Stimulated activated CD8-positive, alpha-beta memory T cell treated with anti-CD3 and anti-CD28 coated beads, Interleukin-15, amount 100 ng/mL, for 24 hours (primary cell): ENCODE data around the gene NSD2.
"Not testable (repeated sequence)": the region's sequence is repeated elsewhere in the genome, so short reads cannot be mapped to it uniquely, and the experiment has no call there.

Experiments
- DNase-seq: peaks from one replicate; pipeline ENCODE4 v3.0.0-alpha.2; 2020; ENCODE audit warnings: low read depth

NSD2 gene

GRCh38 chr4:1870578-1871443 is at the start of gene NSD2:
Gene NSD2 (plus strand): TSS chr4:1871393. CDS start chr4:1900655, 29,262 bp downstream.
- DNase-seq: peak; percentile 88

- DNase-seq: no peak
Observed at GRCh38 chr4:1821679-1822567, 49.3 kb upstream of the NSD2 start.

GRCh38 chr4:1822568-1823544 is 48.3 kb upstream of the NSD2 start:
- no peak for DNase-seq

- DNase-seq: no peak
Observed at GRCh38 chr4:1823545-1823932, 47.7 kb upstream of the NSD2 start.

GRCh38 chr4:1824746-1825145 is 46.4 kb upstream of the NSD2 start:
- no peak for DNase-seq

GRCh38 chr4:1825326-1825725 is 45.9 kb upstream of the NSD2 start:
- no peak for DNase-seq

GRCh38 chr4:1826531-1827350 is 44.5 kb upstream of the NSD2 start:
- no peak for DNase-seq

GRCh38 chr4:1830234-1830633 is 41.0 kb upstream of the NSD2 start:
- no peak for DNase-seq

GRCh38 chr4:1830642-1831228 is 40.5 kb upstream of the NSD2 start:
- DNase-seq: no peak

- no peak for DNase-seq
Observed at GRCh38 chr4:1831331-1831730, 39.9 kb upstream of the NSD2 start.

GRCh38 chr4:1832690-1833089 is 38.5 kb upstream of the NSD2 start:
- no peak for DNase-seq

- DNase-seq: no peak
Observed at GRCh38 chr4:1833307-1834046, 37.7 kb upstream of the NSD2 start.

- no peak for DNase-seq
Observed at GRCh38 chr4:1834047-1834775, 37.0 kb upstream of the NSD2 start.

- not testable (repeated sequence) for DNase-seq
Observed at GRCh38 chr4:1835836-1836235, 35.4 kb upstream of the NSD2 start.

GRCh38 chr4:1836650-1837049 is 34.5 kb upstream of the NSD2 start:
- DNase-seq: no peak

- no peak for DNase-seq
Observed at GRCh38 chr4:1837069-1837468, 34.1 kb upstream of the NSD2 start.

- DNase-seq: no peak
Observed at GRCh38 chr4:1839282-1839681, 31.9 kb upstream of the NSD2 start.

- DNase-seq: no peak
Observed at GRCh38 chr4:1841201-1841886, 29.8 kb upstream of the NSD2 start.

GRCh38 chr4:1841887-1842210 is 29.3 kb upstream of the NSD2 start:
- no peak for DNase-seq
